Uterus (tissue), 2 donors: Measurements from ENCODE around the gene RASSF3.

Experiments
- CTCF ChIP-seq, 4 experiments: fragments of 200-600 bp in 2 of 4; fragments of 450-650 bp in 2 of 4; sonication (generic) in 2 of 4; IDR thresholded peaks; one replicate each; pipeline ENCODE4 v1.5.1; 2016 to 2019; ENCODE audit warnings: antibody characterized with exemption in 4 of 4, mild to moderate bottlenecking in 2 of 4, moderate library complexity in 1 of 4
- POLR2A ChIP-seq, 2 donors: fragments of 450-650 bp; IDR thresholded peaks; one replicate each; pipeline ENCODE4 v1.6.1; 2016; ENCODE audit warnings: antibody characterized with exemption in 2 of 2, mild to moderate bottlenecking in 1 of 2, moderate library complexity in 1 of 2

GRCh38 chr12:64675795-64676194 is 65.5 kb downstream of the RASSF3 start:
- no peak for TF ChIP-seq CTCF (IDR thresholded peaks at IDR 0.05)
- no peak for TF ChIP-seq POLR2A (IDR thresholded peaks at IDR 0.05)
